Breast epithelium (tissue), 4 donors: Measurements from ENCODE around the gene NR4A2. TPM values are rescaled to one million over a fixed set of nuclear protein-coding genes. Genes with fewer than 3 reads are reported as not detected.

Source experiments
- DNase-seq, 2 donors: peaks; one replicate each; pipeline ENCODE4 v3.0.0-alpha.2; 2019; ENCODE audit warnings: low spot score in 2 of 2
- H3K27ac ChIP-seq, 2 donors: fragments of 200-600 bp; sonication (generic) in 1 of 2; one replicate each; pipeline ENCODE4 v1.5.1; 2016 to 2019; ENCODE audit warnings: mild to moderate bottlenecking in 1 of 2
- H3K27me3 ChIP-seq, 2 donors: fragments of 200-600 bp; sonication (generic) in 1 of 2; one replicate each; pipeline versions ENCODE4 v1.5.1 to v1.6.0; 2017 to 2019; ENCODE audit warnings: control low read depth in 1 of 2, mild to moderate bottlenecking in 1 of 2
- H3K36me3 ChIP-seq: fragments of 200-600 bp; one replicate; pipeline ENCODE4 v1.5.1; 2019
- H3K4me1 ChIP-seq, 2 donors: fragments of 200-600 bp; sonication (generic); one replicate each; pipeline ENCODE4 v1.5.1; 2016 to 2019; ENCODE audit warnings: control low read depth in 1 of 2
- H3K4me3 ChIP-seq, 3 donors: fragments of 200-600 bp; sonication (generic); 1 replicate in 2 of 3; 2 replicates in 1 of 3; pipeline ENCODE4 v1.5.1; 2016 to 2019; ENCODE audit warnings: mild to moderate bottlenecking in 3 of 3, moderate library complexity in 2 of 3
- H3K9me3 ChIP-seq, 2 donors: fragments of 200-600 bp; sonication (generic) in 1 of 2; one replicate each; pipeline ENCODE4 v1.5.1; 2016 to 2019; ENCODE audit warnings: control low read depth in 1 of 2
- CTCF ChIP-seq, 3 donors: fragments of 450-650 bp; IDR thresholded peaks; one replicate each; pipeline ENCODE4 v1.5.1; 2016 to 2017; ENCODE audit warnings: antibody characterized with exemption in 3 of 3, mild to moderate bottlenecking in 3 of 3, moderate library complexity in 3 of 3
- POLR2A ChIP-seq: fragments of 450-650 bp; IDR thresholded peaks from one replicate; pipeline ENCODE4 v1.6.1; 2016; ENCODE audit warnings: antibody characterized with exemption, mild to moderate bottlenecking, moderate library complexity
- POLR2AphosphoS5 ChIP-seq, 3 donors: sonication (generic); formaldehyde crosslinking; IDR thresholded peaks; one replicate each; pipeline ENCODE4 v1.6.1; 2017; ENCODE audit warnings: antibody characterized with exemption in 3 of 3
- intact Hi-C: fragments of 100-400 bp; cut with DNase I; formaldehyde crosslinking; loops from one replicate; pipeline ENCODE4 v1.15.1; 2023; ENCODE audit warnings: low total_unique reads
- total RNA-seq, 3 donors: library from RNA; depleted of rRNA; stranded (reverse); fragments of >200 nt; gene quantifications; one replicate each; pipeline ENCODE4 v1.1.0, GENCODE V29; 2016

Gene NR4A2
- total RNA-seq, 3 donors from 2014 or later, result 3.8 to 29.4 (median 7.9) TPM

- H3K4me3 ChIP-seq, result peak overlapping the region; percentile 43 to 66 (median 50)
- no peak overlapping the region for H3K27ac ChIP-seq
- no peaks in the 10 kb centered on the region for H3K36me3 ChIP-seq
- no peaks in the 10 kb centered on the region for H3K4me1 ChIP-seq
- DNase-seq, result no peak
- H3K9me3 ChIP-seq, result no peaks in the 10 kb centered on the region
- TF ChIP-seq POLR2AphosphoS5 (IDR thresholded peaks at IDR 0.05) (no peak), POLR2A (no peak), CTCF (IDR thresholded peaks at IDR 0.05) (no peak)
- intact Hi-C loops, result no loop called here
- peaks cover 0 to 14% of the 10 kb centered on the region in 2 donors for H3K27me3 ChIP-seq
These were observed 10.4 kb downstream of the NR4A2 start for GRCh38 chr2:156322051-156322685.

GRCh38 chr2:156321243-156321904, 11.1 kb downstream of the NR4A2 start:
- DNase-seq, result no peak
- intact Hi-C loops, result no loop called here
- Histone ChIP-seq H3K27ac (no peak overlapping the region), H3K36me3 (no peaks in the 10 kb centered on the region), H3K27me3 (peaks cover 0 to 14% of the 10 kb centered on the region in 2 donors), H3K4me1 (no peaks in the 10 kb centered on the region), H3K9me3 (no peaks in the 10 kb centered on the region), H3K4me3 (peak overlapping the region; percentile 43 to 66 (median 50))
- TF ChIP-seq POLR2A, result no peak

GRCh38 chr2:156320486-156321098, 11.9 kb downstream of the NR4A2 start:
- Histone ChIP-seq H3K27ac (peak overlapping the region; percentile 13 to 50), H3K4me1 (no peaks in the 10 kb centered on the region), H3K4me3 (peak overlapping the region; percentile 43 to 66 (median 50)), H3K36me3 (no peaks in the 10 kb centered on the region), H3K27me3 (peaks cover 0 to 14% of the 10 kb centered on the region in 2 donors), H3K9me3 (no peaks in the 10 kb centered on the region)
- intact Hi-C loops, result no loop called here
- no peak for TF ChIP-seq POLR2AphosphoS5 (IDR thresholded peaks at IDR 0.05)
- no peak for TF ChIP-seq CTCF (IDR thresholded peaks at IDR 0.05)
- no peak for TF ChIP-seq POLR2A
- no peak for DNase-seq

GRCh38 chr2:156319811-156320485, 12.6 kb downstream of the NR4A2 start:
- intact Hi-C loops, result no loop called here

More at GRCh38 chr2:156319811-156320485, 12.6 kb downstream of the NR4A2 start:
- H3K27me3 ChIP-seq, result peaks cover 0 to 14% of the 10 kb centered on the region in 2 donors
- H3K4me1 ChIP-seq, result no peaks in the 10 kb centered on the region
- peak overlapping the region; percentile 13 to 50 for H3K27ac ChIP-seq
- H3K4me3 ChIP-seq, result peak overlapping the region; percentile 43 to 66 (median 50)
- peak in 1 of 3 donors; percentile 10 for TF ChIP-seq CTCF (IDR thresholded peaks at IDR 0.05)
- no peak for TF ChIP-seq POLR2AphosphoS5 (IDR thresholded peaks at IDR 0.05)
- no peak for DNase-seq
- no peaks in the 10 kb centered on the region for H3K9me3 ChIP-seq
- no peaks in the 10 kb centered on the region for H3K36me3 ChIP-seq
